ENCODE measurements around the gene SERTAD2.

Gene SERTAD2

DNA sequence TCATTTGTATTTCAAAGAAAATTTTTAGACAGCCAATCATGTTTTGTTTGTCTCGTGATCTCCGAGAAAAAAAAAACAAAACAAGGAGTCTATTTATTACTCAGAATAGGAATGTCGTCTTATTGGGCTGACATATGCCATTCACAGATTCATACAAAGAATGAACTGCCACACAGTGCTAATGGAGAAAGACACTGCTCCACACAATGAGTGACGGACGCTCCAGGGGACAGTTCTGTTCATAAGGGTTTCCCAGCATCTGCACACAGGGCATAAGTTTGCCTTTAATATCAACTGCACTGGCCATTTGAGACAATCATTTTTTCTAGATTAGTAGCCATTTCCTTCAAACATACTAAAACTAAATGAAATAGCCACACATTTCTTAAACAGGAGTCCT lies 3.4 kb downstream of the SERTAD2 start:
- no peak overlapping the region for H3K4me3 ChIP-seq (ENCODE audit: low read depth, low read length)

DNA sequence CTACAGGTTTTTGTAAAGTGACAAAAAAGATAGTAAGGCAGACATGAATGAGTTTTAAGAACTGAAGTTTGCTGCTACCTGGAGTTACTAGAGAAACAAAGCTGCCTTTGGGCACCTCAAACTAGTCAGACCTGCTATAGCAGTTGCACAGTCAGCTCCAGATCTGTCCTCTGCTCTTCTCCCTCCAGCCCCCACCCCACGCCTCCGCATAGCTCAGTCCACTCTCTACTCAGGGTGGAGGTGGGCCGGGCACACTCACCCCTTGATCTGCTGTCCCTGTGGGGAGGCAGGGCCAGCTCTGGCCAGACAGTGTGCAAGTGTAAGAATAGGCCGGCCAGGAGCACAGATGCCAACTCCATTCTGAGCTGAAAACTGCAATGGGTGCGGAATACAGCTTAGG lies 4.1 kb downstream of the SERTAD2 start:
- no peak overlapping the region for H3K4me3 ChIP-seq (ENCODE audit: low read depth, low read length)

DNA sequence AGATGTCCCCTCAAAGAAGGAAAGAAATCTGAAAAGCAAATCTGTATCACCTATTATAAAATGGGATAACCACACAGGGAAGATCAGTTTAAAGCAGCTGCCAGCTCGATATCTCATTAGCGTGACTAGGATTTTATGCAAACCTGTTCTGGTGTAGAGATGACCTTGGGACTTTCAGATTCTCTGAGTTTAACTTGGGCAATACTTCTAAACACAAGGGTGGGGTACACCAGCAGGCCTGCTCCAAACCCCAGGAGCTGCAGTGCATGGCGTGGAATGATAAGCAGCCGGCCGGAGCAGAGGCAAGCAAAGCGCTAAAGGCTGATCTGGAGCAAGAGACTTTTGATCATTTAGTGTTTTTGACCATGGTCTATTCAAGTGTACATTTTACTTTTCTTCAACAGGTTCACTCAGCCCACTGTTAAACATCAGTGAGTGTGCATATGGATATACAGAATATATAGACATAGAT lies 4.7 kb downstream of the SERTAD2 start:
- no peak overlapping the region for H3K4me3 ChIP-seq (ENCODE audit: low read depth, low read length)

DNA sequence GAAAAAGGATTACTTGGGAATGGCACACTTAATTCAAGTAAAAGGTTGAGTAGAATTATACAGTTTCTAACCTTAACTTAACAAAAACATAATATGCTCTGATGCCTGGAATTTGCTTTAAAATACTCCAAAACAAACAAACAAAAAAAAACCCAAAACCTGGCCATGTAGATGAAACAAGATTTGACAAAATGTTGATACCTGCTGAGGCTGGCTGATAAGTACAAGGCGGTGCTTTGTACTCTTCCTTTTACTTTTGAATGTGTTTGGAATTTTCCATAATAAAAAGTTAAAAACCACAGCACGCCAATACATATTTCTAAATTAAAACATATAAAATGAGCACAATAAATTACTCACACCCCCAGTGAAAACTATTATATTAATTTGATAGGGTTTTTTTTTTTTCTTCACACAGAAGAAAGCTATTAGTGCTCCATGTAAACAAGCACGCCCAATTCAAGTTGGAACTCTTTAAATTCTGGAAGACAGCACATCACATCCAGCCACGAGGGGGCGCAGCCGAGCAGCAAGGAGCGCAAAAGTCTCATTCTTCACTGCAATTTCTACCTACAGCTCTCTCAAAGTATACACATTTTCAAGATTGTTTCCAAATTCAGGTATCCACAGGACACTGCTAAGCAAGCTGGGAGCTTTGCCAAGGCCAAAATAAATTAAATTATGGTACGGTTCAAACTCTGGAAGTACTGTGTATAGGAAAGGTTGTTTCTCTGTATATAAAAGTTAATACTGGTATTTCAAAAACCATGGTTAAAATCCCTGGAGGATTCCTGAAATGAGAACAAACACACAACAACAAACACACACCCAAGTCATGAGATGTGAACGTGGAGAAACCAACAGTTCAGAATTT lies 7.5 kb downstream of the SERTAD2 start:
- no peak overlapping the region for H3K4me3 ChIP-seq (ENCODE audit: low read depth, low read length)

DNA sequence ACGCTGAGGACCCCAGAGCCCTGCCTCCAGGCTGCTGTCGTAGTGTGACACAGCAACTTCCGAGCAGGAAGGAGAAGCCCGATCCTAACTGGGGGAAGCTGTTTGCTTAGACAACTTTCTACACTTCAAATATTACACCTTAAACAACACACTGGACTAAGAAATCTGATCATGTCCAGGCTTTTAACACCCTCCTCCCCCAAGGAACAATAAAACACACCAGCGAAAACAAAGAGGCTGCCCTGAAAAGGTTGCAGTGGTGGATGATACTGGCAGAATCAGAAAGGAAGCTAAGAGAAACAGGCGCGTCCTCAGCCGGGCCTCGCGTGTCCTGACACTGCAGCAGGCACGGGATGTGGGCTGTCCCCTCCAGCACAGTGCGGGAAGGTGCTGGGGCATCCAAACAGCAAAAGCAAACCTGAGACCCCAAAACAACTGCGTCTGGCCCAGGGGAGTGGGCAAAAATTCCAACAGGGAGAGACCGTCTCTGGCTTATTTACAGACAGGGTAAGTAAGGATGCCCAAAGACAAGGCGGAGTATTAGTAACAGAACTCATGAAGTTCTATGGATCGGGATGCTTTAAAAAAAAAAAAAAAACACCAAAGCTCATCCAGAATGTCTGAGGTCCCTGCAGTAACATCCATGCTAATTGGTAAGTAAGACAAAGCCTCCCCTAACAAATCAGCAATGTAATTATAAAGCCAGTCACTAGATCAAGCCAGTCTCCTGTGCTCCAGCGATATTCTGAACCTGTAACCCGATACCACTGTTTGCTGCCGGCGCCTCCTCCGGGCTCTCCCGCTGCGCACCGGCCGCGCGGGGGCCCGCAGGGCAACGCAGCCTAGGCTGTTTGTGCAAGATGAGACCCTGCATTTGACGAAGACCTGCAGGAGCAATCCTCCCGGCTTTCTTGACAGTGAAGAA lies 9.0 kb downstream of the SERTAD2 start:
- peak overlapping the region; percentile 36 for H3K4me3 ChIP-seq (ENCODE audit: low read depth, low read length)

DNA sequence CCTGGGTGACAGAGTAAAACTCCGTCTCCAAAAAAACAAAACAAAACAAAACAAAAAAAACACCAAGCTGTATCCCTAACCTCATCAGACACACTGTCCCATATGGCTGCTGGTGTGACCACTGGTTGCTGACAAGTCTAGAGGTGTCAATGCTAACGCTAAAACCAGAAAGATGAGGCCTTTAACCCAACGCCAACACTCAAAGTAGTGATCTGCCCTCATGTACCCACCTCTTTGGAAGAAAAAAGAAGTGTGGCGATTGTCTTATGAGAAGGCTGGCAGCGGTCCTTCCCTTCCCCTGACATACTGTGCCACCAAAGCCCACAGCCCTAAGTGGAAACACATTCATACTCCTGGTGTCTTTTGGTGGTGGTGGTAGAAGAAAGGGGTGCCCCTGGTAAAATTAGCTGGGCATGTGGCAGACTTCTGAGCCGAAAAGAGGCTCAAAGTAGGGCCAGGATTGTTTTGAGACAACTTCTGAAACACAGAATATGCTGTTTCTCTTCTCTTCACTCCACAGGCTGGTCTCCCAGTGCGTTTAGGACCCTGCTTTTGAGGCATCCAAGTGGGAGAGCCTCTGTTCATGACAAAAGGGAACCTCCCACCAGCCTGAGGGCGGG lies 9.8 kb downstream of the SERTAD2 start:
- peak overlapping the region; percentile 36 for H3K4me3 ChIP-seq (ENCODE audit: low read depth, low read length)

DNA sequence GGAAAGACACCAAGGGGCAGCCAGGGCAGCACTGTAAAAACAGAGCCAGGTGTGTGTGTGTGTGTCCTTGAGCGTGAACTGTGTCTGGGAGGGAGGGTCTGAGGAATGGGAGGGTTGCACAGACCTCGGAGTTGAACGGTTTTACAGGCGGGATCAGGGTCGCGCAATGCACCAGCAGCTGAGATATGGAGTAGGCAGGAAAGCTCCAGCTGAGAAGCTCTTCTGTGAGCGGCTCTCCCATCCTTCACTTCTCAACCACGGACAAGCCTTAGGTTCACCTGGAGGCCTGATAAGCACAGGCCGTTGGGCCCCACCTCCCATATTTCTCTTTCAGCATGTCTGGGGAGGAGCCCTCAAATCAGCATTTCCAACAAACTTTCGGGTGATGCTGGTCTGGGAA lies 12.1 kb downstream of the SERTAD2 start:
- H3K4me3 ChIP-seq (ENCODE audit: low read depth, low read length): no peak overlapping the region

DNA sequence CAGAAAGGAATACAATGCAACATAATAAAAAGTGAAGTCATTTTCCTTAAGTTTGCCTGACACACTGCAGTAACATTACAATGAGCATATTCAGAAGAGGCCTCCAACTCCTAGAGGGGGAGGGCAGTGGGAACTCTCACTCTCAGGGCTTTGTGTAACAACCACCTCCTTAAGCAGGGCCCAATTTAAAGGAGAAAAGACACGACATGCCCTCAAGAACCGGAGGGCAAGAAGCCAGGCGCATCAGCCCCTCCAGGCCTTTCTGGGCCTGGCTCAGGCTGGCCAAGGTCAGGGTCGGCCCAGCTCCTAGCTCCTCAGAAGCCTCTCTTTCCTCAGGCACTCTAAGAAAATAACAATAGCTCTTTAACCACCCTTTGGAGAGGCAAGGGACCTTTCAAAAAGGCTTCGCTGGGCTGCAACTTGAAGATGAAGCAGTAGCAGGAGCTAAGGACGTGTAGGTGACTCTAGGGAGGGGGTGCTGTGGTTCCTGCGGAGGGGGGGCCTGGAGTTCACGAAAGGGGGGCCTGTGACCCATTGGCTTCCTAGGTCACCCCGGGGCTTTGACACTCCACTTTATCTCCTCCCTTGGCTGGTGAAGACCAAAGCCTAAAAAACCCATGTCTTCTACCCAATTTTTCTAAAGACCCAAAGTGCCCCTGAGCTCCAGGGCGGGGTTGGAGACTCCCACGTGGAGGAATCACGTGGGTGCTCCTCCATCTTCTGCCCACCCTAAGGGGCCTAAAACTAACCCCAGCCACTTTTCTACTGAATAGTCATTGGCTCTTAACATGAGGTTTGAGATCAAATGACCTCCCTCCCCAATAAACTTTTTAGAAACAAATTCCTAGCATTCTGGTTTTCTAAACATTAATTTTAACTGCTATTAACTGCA lies 13.3 kb downstream of the SERTAD2 start:
- no peak overlapping the region for H3K4me3 ChIP-seq (ENCODE audit: low read depth, low read length)

DNA sequence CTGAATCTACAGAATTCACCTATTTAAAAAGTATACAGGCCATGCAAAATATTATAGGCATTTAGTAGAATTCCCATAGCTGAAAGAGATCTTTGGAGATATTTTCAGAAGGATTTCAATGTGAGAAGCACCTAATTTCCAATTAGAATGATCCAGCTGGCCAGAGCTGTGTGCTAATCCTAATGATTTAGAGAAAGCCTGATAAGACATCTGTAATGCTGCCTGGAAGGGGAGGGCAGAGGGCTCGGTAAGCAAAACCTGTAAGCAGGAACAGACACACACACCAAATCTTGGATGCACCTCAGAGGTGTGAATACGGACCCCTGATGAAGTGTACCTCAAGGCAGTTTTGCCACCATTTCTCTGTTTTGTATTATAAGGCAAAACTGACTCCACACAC lies 14.0 kb downstream of the SERTAD2 start:
- no peak overlapping the region for H3K4me3 ChIP-seq (ENCODE audit: low read depth, low read length)

DNA sequence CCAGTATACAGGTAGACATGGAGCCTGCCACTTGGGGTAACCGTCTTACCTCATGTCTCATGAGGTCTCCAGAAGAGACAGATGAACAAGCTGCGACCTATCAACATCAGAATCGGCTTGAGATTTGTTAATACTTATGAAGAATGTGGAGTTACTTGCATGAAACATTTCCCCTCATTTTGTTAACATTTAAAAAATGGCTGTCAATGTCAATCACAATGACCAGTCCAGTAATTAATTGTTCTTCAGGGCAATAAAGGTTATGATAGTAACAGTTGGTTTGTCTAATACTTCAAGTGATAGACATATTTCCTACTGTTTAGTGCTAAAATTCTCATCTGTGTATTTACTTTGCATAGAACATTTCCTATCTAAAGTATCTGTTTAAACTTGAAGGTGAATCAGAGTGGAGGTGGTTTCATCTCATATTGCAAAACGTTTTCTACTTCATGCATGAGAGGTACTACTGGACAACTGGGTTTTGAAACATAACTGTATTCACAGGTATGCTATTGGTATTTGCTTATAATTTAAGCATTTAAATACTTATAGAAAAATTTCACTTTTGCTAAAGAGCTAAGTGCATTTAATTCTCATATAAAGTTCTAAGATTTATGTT lies 15.1 kb downstream of the SERTAD2 start:
- H3K4me3 ChIP-seq (ENCODE audit: low read depth, low read length): no peak overlapping the region

DNA sequence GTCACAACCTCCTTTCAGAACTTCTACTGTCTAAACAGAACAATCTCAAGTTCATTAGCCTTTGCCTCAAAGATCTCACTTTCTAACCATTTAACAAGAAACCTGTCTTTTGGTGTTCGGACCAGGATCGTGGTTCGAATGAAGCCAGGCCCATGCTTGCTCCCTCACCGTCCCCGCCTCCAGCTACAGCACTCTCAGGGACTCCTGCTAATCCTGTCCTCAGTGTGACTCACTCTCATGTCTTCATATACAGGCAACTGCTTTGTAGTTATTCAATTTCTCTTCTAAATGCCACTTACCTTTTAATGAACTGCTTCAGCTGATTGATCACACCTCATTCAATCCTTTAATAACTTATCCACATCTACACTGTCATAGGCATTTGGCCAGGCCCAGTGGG lies 15.8 kb downstream of the SERTAD2 start:
- no peak overlapping the region for H3K4me3 ChIP-seq (ENCODE audit: low read depth, low read length)

DNA sequence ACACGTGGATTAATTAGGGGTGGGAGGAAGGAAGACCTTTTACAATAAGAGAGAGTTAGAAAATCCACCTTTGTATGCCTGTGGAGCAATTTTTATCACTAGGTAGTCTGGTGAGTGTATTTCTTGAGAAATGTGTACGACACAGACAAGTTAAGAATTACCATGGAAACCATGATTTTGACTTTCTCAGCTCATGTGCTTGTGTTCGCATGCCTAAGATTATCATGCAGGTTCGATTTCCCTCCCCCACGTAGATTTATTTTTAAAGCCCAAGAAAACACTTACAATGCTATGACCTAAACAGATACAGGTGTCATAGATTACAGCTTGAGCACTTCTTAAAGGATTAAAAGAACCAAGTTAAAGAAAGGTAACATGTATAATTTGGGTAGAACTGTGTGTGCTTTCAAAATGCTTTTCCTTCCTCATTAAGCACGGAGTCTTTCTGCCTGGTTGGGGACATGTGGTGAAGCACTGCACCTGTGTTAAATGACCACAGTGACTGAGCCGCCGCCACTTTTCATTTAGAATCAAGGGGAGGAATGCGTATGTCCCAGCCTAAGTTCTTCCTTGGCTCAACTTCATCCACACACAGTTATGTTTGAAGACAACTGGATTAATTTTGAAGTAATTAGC lies 16.6 kb downstream of the SERTAD2 start:
- H3K4me3 ChIP-seq (ENCODE audit: low read depth, low read length): no peak overlapping the region

DNA sequence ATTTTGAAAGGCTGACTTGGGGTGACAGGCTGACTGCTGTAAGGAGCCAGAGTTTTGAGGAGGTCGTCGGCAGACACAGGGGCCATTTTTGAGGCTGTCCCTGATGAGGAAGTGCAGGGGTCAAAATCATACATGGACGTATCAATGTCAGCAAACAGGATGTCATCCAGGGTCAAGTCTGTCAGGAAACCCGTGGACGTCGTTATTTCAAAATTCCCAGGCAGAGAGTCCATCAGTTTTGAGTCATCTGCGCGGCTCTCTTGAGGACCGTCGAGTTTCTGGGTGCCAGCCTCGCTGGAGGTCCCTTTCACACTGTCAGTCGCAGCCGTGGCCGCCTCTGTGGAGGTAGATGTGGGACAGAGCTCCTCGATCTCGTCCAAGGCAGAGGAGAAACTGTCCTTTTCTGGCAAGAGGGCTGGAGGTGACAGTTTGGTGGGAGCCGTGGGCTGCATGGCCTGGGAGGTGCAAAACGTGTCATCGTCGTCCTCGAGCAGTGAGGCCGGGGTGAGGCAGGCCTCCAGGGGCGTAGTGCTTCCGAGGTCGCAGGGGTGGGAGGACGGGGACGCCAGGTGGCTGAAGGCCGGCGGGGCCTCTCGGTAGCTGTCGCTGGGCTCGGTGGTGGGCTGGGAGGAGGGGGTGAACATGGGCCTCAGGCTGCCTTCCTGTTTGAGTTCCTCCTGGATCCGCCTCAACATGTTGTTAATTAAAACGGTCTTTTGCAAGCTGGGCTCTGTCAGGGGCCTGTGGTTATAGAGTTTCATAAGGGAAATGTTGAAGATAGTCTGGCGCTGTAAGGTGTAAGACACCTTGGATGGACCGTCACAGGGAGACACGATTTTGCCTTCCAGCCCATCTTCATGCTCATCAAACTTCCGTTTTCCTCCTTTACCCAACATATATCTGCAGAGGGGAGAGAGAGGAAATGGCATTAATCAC lies 17.5 kb downstream of the SERTAD2 start:
- no peak overlapping the region for H3K4me3 ChIP-seq (ENCODE audit: low read depth, low read length)

DNA sequence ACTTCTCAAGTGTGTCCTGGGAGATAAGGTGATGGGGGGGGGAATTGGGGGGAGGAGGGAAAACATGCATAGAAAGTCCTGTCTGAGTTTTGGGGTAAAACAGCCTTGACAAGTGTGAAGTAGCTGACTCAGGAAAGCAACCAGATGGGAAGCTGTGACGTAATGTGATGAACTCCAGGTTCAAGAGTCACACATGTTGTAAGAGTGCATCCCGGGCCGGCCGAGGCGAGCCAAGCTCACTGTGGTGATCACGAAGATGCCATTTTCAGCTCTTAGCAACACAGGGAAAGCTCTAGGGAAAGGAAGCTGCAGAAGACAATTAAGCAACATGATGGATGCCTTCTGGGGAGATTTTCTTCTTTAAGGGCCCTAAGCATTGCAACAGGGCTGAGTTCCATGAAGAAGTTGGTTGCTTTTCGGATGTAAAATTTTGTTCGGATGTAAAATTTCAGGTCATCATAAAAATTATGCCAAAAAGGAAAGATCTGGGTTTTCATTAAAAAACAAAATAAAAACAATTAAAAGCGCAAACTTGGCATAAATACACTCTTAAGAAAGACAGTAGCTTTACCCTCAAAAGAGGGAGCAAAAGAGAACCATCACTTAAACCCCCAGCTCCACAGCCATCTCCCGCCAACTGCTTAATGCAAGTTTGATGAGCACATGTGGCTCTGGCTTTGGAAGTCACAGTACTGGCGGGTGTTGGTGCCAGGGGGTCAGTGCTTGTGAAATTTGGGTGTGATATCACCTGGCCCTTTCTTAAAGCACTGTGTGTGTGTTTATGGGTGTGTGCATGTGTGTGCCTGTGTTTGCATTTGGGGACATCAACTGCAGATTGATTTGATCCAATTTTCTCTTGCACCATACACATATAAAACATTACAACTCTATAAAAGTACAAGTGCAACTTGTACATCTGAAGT lies 19.1 kb downstream of the SERTAD2 start:
- H3K4me3 ChIP-seq (ENCODE audit: low read depth, low read length): no peak overlapping the region

DNA sequence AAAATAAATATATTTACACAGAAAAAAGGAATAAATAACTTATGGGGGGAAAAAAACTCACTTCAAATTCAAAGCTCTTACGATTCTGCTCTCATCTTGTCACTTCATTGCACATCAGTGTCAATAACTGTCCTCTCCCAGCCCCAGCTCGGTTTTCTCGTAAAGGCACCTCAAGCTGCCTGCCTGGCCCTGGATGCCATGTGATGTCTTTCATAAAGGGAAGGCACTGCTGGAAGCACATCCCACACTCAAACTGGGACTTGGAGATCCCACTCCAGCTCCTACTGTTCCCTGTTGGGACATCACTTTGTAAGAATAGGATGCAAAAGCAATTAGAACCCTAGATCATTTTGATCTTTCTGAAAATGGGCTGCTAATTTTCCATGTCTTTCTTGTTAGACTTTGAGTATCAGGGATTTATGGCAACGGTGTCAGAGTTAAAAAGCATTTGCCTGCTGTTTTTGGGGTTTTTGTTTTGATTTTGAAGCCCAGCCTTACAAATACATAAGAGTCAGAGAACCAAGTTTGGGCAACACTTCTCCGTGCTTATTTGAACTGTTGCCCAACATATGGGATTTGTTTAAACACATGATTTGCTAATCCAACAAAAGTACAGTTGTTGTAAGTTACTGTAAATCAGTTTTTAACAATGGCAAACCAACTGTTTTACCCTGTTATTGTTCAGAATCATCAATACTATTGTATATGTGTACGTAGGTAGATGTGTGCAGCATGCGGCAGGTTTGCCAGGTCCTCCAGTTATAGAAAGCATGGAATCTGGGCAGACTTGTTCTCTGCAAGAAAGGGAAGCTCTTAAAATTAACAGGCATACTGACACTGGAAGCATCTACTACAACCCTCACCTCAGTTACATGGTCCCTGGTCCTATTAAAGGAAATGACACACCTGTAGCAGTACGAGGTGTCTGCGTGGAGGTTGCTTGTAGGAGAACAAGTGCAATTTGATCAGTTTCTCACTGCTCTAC lies 20.6 kb downstream of the SERTAD2 start:
- no peak overlapping the region for H3K4me3 ChIP-seq (ENCODE audit: low read depth, low read length)

DNA sequence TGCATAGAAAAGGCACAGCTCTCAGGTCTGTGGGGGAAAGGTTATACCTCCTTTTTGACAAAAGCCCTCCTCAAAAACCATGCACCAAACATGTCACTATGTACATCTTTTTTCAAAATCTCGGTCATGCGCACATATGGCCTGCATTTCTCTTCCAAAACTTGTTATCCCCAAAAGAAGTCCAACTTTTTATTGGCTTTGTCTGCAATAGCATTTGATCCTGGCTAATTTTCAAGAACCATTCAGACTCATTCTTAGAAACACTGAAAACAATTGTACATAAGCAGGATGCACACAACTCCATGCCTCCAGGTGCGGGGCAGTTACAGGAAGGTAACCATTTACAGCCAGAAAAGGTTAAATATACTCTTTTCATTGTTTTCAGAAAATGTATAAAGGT lies 21.9 kb downstream of the SERTAD2 start:
- H3K4me3 ChIP-seq (ENCODE audit: low read depth, low read length): no peak overlapping the region
